NCI-H82 (cell line): Measurements from ENCODE around the gene ARSD.
"Not testable (repeated sequence)": the region's sequence is repeated elsewhere in the genome, so short reads cannot be mapped to it uniquely, and the experiment has no call there.

Source experiments
- DNase-seq: peaks from one replicate; lab custom pipeline; 2025; lab: John Stamatoyannopoulos, UW

ARSD gene

GRCh38 chrX:2933125-2933900 lies 4.2 kb upstream of the ARSD start:
- no peak for DNase-seq

- DNase-seq, result no peak
Observed at GRCh38 chrX:2931612-2932011, 2.5 kb upstream of the ARSD start.

- no peak for DNase-seq
Observed at GRCh38 chrX:2931155-2931554, 2.0 kb upstream of the ARSD start.

DNA sequence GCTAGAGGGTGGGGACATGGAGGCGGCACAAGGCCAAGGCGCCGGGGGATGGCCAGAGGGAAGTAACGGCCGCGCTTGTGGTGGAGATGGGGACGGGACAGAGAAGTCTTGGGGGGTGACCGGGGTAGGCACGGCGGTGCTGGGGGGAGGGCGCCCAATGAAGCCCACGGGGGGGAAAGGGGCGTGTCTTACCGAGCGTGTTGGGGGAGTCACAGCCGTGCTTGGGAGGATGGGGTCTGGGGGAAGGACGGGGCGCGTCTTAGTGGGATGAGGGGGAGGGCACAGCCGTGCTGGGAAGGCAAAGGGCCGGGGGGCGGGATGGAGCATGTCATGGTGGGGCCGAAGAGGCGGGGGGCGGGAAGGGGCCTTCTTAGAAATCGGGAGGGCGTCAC lies 952 bp downstream of the ARSD start:
- DNase-seq, result no peak

GRCh38 chrX:2926664-2927275 lies 2.4 kb downstream of the ARSD start:
- no peak for DNase-seq

DNA sequence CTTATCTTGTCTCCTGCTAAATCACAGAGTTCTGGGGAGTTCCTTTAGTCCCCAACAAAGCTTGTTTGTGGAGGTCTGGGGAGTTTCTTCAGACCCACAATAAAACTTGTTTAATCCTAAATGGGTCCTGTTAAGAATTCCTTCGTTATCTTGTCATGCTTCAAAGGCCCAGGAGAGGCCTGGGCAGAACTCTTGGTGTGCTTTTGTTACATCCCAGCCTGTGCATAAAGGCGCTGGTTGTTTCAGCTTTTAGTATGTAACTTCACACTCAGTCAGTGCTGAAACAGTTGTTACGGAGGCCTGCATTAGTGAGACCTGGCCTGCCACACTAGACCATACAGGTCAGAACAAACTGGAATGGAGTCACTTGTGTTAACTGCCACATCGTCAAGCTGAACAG lies 2.9 kb downstream of the ARSD start:
- DNase-seq, result not testable (repeated sequence)

- DNase-seq, result no peak
Observed at GRCh38 chrX:2924151-2924550, 5.0 kb downstream of the ARSD start.

GRCh38 chrX:2921750-2922149 lies 7.4 kb downstream of the ARSD start:
- no peak for DNase-seq

- DNase-seq, result no peak
Observed at GRCh38 chrX:2921193-2921592, 7.9 kb downstream of the ARSD start.

DNA sequence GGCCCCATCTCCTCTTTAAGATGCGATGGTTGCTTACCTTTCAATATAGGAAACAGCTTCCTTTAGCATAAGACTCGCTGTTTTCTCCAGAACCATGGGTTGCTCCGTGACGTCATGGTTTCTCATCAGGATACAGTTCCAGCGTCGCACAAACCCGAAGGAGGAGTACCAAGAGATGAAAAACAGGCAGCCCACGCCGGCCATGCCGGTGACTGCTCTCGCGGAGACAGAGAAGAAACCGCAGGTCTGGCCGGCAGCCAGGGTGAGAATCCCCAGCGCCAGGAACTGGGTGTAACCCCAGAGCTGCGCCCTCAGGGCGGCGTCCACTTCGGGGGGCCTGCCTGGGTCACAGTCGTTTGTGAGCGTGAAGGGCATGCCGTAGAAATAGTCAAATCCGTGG lies 11.4 kb downstream of the ARSD start:
- no peak for DNase-seq

DNA sequence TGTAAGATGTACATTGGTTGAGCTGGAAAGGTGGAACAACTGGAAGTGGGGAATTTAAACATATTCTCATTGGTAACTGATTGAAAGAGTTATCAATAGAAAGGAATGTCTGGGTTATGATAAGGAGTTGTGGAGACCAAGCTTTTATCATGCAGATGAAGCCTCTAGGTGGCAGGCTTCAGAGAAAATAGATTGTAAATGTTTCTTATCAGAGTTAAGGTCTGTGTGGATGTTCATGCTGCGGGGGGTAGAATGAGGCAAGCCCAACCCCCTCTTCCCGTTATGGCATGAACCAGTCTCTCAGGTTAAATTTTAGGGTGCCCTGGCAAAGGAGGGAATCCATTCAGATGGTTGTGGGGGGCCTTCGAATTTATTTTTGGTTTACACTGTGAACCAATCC lies 16.0 kb downstream of the ARSD start:
- peak; percentile 22 for DNase-seq

- no peak for DNase-seq
Observed at GRCh38 chrX:2910109-2910508, 19.0 kb downstream of the ARSD start.

DNA sequence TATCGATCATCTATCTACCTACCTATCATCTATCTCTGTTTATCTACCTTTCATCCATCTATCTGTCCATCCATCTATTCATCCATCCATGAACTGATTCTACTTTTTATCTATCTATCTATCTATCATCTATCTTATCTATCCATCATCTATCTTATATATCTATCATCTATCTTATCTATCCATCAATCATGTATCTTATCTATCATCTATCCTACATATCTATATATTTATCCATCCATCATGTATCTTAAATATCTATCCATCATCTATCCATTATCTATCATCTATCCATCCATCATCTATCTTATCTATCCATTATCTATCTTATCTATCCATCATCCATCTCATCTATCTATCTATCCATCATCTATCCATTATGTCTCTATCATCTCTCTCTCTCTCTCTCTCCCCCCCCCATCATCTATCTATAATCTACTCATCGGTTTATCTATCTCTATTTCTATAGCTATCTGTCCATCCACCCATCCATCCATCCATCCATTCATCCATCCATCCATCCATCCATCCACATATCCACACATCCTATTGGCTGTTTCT lies 20.9 kb downstream of the ARSD start:
- DNase-seq, result no peak

GRCh38 chrX:2907295-2907694 lies 21.8 kb downstream of the ARSD start:
- no peak for DNase-seq

GRCh38 chrX:2903366-2903765 lies 25.8 kb downstream of the ARSD start:
- no peak for DNase-seq

GRCh38 chrX:2902841-2903240 lies 26.3 kb downstream of the ARSD start:
- DNase-seq, result no peak

DNA sequence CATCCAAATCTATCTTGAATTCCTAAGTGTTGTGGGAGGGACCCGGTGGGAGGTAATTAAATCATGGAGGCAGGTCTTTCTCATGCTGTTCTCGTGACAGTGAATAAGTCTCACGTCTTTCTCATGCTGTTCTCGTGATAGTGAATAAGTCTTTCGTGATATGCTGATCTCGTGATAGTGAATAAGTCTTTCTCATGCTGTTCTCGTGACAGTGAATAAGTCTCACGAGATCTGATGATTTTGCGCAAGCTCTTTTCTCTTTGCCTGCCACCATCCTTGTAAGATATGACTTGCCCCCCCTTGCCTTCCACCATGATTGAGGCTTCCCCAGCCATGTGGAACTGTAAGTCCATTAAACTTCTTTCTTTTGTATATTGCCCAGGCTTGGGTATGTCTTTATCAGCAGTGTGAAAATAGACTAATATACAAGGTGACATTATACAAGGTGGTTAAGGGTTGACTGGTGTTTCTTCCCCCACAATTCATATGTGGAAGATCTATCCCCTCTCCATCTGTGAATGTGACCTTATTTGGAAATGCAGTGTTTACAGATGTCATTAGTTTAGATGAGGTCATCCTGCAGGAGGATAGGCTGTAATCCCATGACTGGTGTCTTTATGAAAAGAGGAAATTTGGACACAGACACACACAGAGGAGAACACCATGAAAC lies 27.6 kb downstream of the ARSD start:
- DNase-seq, result peak; percentile 30

DNA sequence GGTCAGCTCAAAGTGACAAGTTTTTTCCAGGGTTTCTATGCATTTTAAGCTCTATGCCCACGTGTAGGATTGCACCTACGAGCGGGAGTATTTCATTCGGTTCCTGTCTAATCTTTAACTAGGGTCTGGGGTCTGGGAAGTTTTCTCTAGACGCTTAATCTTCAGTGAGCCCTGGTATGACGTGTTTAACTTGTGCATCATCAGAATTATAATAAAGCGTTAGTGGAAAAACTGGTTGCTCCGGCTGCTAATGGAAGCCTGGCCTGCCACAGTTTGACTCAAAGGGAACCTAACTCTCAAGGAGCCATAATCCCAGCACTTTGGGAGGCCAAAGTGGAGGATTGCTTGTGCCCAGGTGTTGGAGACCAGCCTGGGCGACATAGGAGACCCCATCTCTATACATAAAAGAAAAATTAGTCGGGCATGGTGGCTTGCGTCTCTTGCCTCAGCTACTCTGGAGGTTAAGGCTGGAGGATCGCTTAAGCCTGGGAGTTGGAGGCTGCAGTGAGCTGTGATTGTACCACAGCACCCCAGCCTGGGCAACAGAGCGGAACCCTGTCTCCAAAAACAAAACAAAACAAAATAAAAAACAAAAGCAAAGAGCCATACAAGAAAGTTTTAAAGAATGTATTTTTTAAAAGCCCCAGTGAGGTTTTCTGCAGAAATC lies 30.2 kb downstream of the ARSD start:
- no peak for DNase-seq

- not testable (repeated sequence) for DNase-seq
Observed at GRCh38 chrX:2897690-2898623, 31.2 kb downstream of the ARSD start.

DNA sequence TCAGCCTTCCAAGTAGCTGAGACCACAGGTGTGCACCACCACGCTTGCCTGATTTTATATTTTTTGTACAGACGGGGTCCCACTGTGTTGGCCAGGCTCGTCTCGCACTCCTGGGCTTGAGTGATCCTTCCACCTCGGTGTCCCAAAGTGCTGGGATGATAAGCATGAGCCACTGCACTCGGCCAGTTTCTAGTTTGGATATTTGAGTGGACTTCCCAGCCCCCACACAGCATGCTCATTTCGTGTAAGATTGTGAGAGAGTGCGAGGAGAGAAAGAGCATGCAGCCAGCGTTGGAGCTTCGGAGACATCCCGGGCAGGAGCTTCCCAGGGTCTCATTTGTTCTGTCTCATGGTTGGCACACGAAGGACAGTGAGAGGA lies 31.8 kb downstream of the ARSD start:
- DNase-seq, result no peak

- DNase-seq, result no peak
Observed at GRCh38 chrX:2894885-2895292, 34.2 kb downstream of the ARSD start.
